Activated CD4-positive, alpha-beta memory T cell treated with anti-CD3 and anti-CD28 coated beads, Interleukin-2, amount 10 ng/mL, durations not matched to agents 7 days and 5 days (primary cell): Measurements from ENCODE around the gene TBXAS1. TPM values are rescaled to one million over a fixed set of nuclear protein-coding genes. Genes with fewer than 3 reads are reported as not detected.

Experiments used
- CTCF ChIA-PET: fragments of 350-600 bp; sonication (Branson Sonifier 250); formaldehyde crosslinking; loops from one replicate; lab custom pipeline; 2021; ENCODE audit warnings: antibody characterized with exemption, inconsistent platforms; lab: Charles Lee
- POLR2A ChIA-PET: fragments of 350-600 bp; sonication (Branson Sonifier 250); formaldehyde crosslinking; loops from one replicate; lab custom pipeline; 2021; ENCODE audit warnings: antibody characterized with exemption; lab: Charles Lee
- DNase-seq: peaks from one replicate; pipeline ENCODE4 v3.0.0-alpha.2; 2020
- H3K27ac Mint-ChIP-seq: one replicate; pipeline ENCODE4 v1.8.0; 2021; ENCODE audit warnings: mild to moderate bottlenecking, mixed read lengths
- H3K27me3 Mint-ChIP-seq: one replicate; pipeline ENCODE4 v1.8.0; 2021; ENCODE audit warnings: mixed read lengths
- H3K36me3 Mint-ChIP-seq: one replicate; pipeline ENCODE4 v1.8.0; 2021; ENCODE audit warnings: low read depth, mixed read lengths
- H3K4me1 Mint-ChIP-seq: one replicate; pipeline ENCODE4 v1.8.0; 2021; ENCODE audit warnings: mixed read lengths
- H3K4me3 Mint-ChIP-seq: one replicate; pipeline ENCODE4 v1.8.0; 2021; ENCODE audit warnings: mild to moderate bottlenecking, mixed read lengths
- H3K9me3 Mint-ChIP-seq: one replicate; pipeline ENCODE4 v1.8.0; 2021; ENCODE audit warnings: mixed read lengths
- total RNA-seq, 2 experiments: library from RNA; stranded (reverse); gene quantifications; one replicate each; pipeline ENCODE4 v1.2.3, GENCODE V29; 2021

TBXAS1 gene
- total RNA-seq, 2 experiments from 2014 or later = 27.4 to 28.7 TPM

DNA sequence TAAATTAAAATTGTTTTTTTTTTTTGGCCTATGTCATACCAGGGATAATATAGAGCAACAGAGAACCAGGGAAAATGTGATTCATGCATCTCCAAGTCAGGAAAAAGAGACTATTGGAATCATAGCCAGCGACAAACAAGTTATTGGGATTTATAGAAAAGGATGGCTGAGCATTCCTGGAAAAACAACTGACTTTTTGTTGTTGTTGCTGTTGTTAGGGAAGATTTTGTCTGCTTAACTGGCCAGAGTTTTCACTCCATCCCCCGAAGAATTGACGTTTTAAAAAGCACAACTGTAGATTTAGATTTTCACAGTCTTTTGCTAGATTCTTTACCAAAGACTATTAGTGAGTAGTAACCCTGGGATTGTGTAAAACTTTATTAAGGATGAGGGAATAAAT is 112.4 kb downstream of the TBXAS1 start:
- Mint-ChIP-seq H3K27me3 (peaks cover 2% of the 10 kb centered on the region), H3K9me3 (peaks cover 17% of the 10 kb centered on the region), H3K4me3 (no peak overlapping the region), H3K36me3 (peaks cover 37% of the 10 kb centered on the region), H3K4me1 (peaks cover 25% of the 10 kb centered on the region), H3K27ac (no peak overlapping the region)
- ChIA-PET POLR2A (interaction anchor here (1.4 kb wide), 1 partner anchor 26 kb away, joined by 4 read pairs; no protein-coding TSS in a partner anchor), CTCF (no interaction called here)
- DNase-seq = no peak

DNA sequence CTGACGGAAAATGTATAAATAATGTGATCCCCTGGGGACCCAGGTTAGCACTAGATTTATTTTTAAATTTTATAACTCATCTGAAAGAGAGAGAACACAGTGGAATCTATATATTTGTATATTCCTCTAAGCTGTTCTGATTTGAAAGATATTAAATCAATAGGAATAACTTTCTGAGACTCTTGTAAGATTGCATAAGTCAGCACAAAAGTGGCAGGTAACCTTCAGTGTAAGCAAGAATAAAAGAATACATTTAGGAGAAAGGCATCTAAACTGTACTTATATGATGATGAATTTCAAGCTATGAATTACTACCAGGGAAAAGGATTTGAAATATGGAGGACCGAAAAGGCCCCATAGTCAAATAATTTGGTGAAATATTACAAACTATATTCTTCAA is 112.8 kb downstream of the TBXAS1 start:
- H3K4me1 Mint-ChIP-seq = peaks cover 25% of the 10 kb centered on the region
- no peak overlapping the region for H3K4me3 Mint-ChIP-seq
- peaks cover 4% of the 10 kb centered on the region for H3K27me3 Mint-ChIP-seq
- H3K9me3 Mint-ChIP-seq = peaks cover 21% of the 10 kb centered on the region
- no peak for DNase-seq
- peaks cover 41% of the 10 kb centered on the region for H3K36me3 Mint-ChIP-seq
- H3K27ac Mint-ChIP-seq = no peak overlapping the region
- POLR2A ChIA-PET = no interaction called here
- CTCF ChIA-PET = no interaction called here

- Mint-ChIP-seq H3K9me3 (peaks cover 25% of the 10 kb centered on the region), H3K27me3 (peaks cover 4% of the 10 kb centered on the region), H3K36me3 (peaks cover 44% of the 10 kb centered on the region), H3K4me1 (peaks cover 25% of the 10 kb centered on the region), H3K27ac (no peak overlapping the region), H3K4me3 (no peak overlapping the region)
- CTCF ChIA-PET = no interaction called here
- POLR2A ChIA-PET = no interaction called here
- no peak for DNase-seq
Observed at GRCh38 chr7:139942636-139943035, 113.6 kb downstream of the TBXAS1 start.

- peaks cover 4% of the 10 kb centered on the region for H3K27me3 Mint-ChIP-seq
- H3K9me3 Mint-ChIP-seq = peaks cover 25% of the 10 kb centered on the region
- no peak overlapping the region for H3K27ac Mint-ChIP-seq
- ChIA-PET POLR2A (no interaction called here), CTCF (no interaction called here)
- H3K4me1 Mint-ChIP-seq = peaks cover 25% of the 10 kb centered on the region
- peaks cover 44% of the 10 kb centered on the region for H3K36me3 Mint-ChIP-seq
- H3K4me3 Mint-ChIP-seq = no peak overlapping the region
- no peak for DNase-seq
Observed at GRCh38 chr7:139943401-139943800, 114.3 kb downstream of the TBXAS1 start.

- POLR2A ChIA-PET = no interaction called here
Observed at GRCh38 chr7:139944248-139944647, 115.2 kb downstream of the TBXAS1 start.

DNA sequence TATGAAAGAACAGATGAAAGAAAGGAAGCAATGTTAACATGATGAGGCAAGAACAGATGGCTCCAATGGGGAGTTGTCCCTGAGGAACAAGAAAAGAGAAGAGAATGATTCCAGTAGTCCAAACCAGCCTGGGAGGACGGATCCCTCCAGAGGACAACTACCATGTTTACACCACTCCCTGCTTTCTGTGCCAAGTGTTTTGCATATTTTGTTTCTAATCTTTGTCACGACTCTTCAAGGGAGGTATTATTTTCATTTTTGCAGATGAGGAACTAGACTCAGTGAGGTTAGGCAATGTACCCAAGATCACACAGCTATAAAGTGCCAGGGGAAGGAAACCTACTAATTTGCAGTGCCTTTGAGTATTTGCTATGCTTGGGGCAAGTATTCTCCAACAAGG is 117.5 kb downstream of the TBXAS1 start:
- ChIA-PET CTCF (no interaction called here), POLR2A (no interaction called here)
- no peak overlapping the region for H3K27ac Mint-ChIP-seq
- H3K27me3 Mint-ChIP-seq = peaks cover 4% of the 10 kb centered on the region
- H3K36me3 Mint-ChIP-seq = peaks cover 41% of the 10 kb centered on the region
- DNase-seq = no peak
- H3K4me1 Mint-ChIP-seq = peaks cover 3% of the 10 kb centered on the region
- peaks cover 25% of the 10 kb centered on the region for H3K9me3 Mint-ChIP-seq
- no peak overlapping the region for H3K4me3 Mint-ChIP-seq

More at GRCh38 chr7:139944248-139944647, 115.2 kb downstream of the TBXAS1 start:
- peaks cover 44% of the 10 kb centered on the region for H3K36me3 Mint-ChIP-seq
- H3K27me3 Mint-ChIP-seq = peaks cover 4% of the 10 kb centered on the region
- no peak overlapping the region for H3K4me3 Mint-ChIP-seq
- peaks cover 25% of the 10 kb centered on the region for H3K4me1 Mint-ChIP-seq
- DNase-seq = no peak
- peaks cover 25% of the 10 kb centered on the region for H3K9me3 Mint-ChIP-seq
- no peak overlapping the region for H3K27ac Mint-ChIP-seq
- CTCF ChIA-PET = no interaction called here

- CTCF ChIA-PET = no interaction called here
- Mint-ChIP-seq H3K4me1 (peaks cover 2% of the 10 kb centered on the region), H3K9me3 (peaks cover 25% of the 10 kb centered on the region), H3K4me3 (no peak overlapping the region), H3K27me3 (peaks cover 4% of the 10 kb centered on the region), H3K36me3 (peaks cover 41% of the 10 kb centered on the region), H3K27ac (no peak overlapping the region)
- POLR2A ChIA-PET = no interaction called here
- DNase-seq = no peak
Observed at GRCh38 chr7:139947021-139947420, 118.0 kb downstream of the TBXAS1 start.

DNA sequence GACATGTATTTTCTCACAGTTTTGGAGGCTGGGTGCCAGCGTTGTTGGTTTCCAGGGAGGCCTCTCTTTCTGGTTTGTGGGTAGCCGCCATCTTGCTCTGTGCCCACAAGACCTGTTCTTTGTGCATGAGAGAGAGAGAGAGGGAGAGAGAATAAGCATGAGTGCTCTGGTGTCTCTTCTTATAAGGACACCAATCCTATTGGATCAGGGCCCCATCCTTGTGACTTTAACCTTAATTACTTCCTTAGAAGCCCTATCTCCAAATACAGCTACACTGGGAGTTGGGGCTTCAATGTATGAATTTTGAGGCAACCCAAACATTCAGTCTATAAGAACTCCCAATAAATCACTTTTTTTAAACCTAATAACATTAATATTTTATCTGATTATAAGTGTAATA is 119.1 kb downstream of the TBXAS1 start:
- Mint-ChIP-seq H3K36me3 (peaks cover 36% of the 10 kb centered on the region), H3K9me3 (peaks cover 25% of the 10 kb centered on the region), H3K4me1 (no peaks in the 10 kb centered on the region), H3K27ac (no peak overlapping the region), H3K4me3 (no peak overlapping the region), H3K27me3 (peaks cover 4% of the 10 kb centered on the region)
- no peak for DNase-seq
- CTCF ChIA-PET = no interaction called here
- POLR2A ChIA-PET = no interaction called here

DNA sequence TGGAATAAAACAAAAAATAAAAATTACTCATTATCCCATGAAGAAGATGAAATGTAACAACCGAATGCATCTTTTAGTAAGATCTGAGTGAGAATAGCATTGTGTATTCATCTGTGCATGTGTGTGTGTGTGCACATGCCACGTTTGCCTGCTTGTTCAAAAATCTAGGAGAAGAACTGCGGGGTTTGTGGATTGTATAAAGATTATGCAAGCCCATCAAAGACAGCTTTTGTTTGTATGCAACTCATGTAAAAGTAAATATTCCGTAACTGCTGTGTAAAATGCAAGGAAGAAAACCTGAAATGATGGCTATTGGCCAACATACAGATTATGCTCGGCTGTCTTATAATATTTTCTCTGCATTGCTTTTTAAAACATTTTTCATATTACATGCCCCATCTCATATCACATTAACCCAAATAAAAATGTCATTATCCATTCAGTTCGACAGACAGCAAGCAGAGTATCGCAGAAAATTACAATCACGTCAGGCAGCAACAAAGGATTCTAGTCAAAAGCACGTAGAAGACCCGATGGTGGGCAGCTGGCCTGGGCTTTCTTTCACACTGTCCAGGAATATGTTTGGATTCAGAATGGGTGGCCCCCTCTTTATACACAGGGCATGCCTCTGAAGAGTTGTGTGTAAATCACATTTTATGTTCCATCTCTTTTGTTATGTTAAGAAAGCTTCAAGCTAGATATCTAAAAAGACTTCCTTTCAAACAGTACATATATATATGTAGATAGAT is 119.7 kb downstream of the TBXAS1 start:
- ChIA-PET POLR2A (no interaction called here), CTCF (no interaction called here)

GRCh38 chr7:139949629-139950028 is 120.6 kb downstream of the TBXAS1 start:
- DNase-seq = no peak
- Mint-ChIP-seq H3K36me3 (peaks cover 25% of the 10 kb centered on the region), H3K9me3 (peaks cover 19% of the 10 kb centered on the region), H3K4me3 (no peak overlapping the region), H3K4me1 (no peaks in the 10 kb centered on the region), H3K27me3 (peaks cover 2% of the 10 kb centered on the region), H3K27ac (no peak overlapping the region)
- ChIA-PET CTCF (no interaction called here), POLR2A (no interaction called here)

More for the DNA sequence above, 119.7 kb downstream of the TBXAS1 start:
- Mint-ChIP-seq H3K9me3 (peaks cover 22% of the 10 kb centered on the region), H3K4me1 (no peaks in the 10 kb centered on the region), H3K36me3 (peaks cover 31% of the 10 kb centered on the region), H3K4me3 (no peak overlapping the region), H3K27me3 (peaks cover 4% of the 10 kb centered on the region), H3K27ac (no peak overlapping the region)
- DNase-seq = no peak

GRCh38 chr7:139950881-139951525 is 121.9 kb downstream of the TBXAS1 start:
- POLR2A ChIA-PET = no interaction called here
- no peak for DNase-seq
- Mint-ChIP-seq H3K4me3 (no peak overlapping the region), H3K9me3 (peaks cover 11% of the 10 kb centered on the region), H3K36me3 (peaks cover 11% of the 10 kb centered on the region), H3K4me1 (no peaks in the 10 kb centered on the region), H3K27ac (no peak overlapping the region), H3K27me3 (peaks cover 2% of the 10 kb centered on the region)
- CTCF ChIA-PET = no interaction called here

DNA sequence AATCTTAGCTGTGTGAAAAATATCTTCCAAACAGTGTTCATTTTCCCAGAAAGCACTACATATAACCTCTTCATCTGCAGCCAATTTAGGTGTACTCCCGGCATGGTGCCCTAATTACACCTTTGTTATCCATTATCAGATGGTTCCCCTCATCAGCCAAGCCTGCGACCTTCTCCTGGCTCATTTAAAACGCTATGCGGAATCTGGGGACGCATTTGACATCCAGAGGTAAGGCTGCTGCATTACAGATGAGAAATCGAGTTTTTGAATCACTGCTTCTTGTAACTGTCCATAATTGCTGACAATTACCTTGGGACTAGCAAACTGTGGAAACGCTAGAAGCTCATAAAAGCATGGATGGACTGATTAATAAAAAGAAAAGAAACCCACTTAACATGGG is 124.2 kb downstream of the TBXAS1 start:
- H3K4me1 Mint-ChIP-seq = no peaks in the 10 kb centered on the region
- CTCF ChIA-PET = no interaction called here

DNA sequence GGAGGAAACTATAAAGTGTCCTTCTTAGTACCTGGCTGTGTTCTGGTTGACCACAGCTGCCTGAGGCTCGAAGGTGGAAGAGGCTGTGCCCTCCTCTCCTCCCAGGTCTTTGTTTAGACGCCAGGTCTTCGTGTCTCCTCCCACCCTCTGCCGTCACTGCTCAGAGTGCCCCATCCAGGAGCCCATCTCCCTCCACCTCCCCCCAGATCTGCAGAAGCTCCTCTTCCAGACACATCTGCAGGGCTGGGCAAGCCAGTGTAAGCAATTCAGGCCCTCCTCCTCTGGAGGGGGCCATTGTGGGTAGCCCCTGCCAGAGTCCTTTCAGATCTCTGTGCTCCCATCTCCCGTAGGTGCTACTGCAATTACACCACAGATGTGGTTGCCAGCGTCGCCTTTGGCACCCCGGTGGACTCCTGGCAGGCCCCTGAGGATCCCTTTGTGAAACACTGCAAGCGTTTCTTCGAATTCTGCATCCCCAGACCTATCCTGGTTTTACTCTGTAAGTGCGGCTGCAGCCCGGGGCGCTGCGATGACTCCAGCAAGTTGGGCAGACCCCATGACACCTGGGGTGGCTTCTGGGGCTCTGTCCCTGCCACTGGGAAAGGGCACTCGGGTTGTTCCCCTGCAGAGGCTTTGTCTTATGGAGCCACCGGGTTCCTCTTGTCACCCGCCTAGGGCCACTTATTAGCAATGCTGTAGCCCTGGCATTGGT is 126.2 kb downstream of the TBXAS1 start:
- no peak for DNase-seq
- Mint-ChIP-seq H3K27ac (no peak overlapping the region), H3K9me3 (no peaks in the 10 kb centered on the region), H3K36me3 (peaks cover 3% of the 10 kb centered on the region), H3K27me3 (no peaks in the 10 kb centered on the region), H3K4me1 (peaks cover 1% of the 10 kb centered on the region), H3K4me3 (no peak overlapping the region)
- CTCF ChIA-PET = no interaction called here
- POLR2A ChIA-PET = no interaction called here

More for the DNA sequence above, 124.2 kb downstream of the TBXAS1 start:
- Mint-ChIP-seq H3K27me3 (no peaks in the 10 kb centered on the region), H3K36me3 (peaks cover 3% of the 10 kb centered on the region), H3K9me3 (no peaks in the 10 kb centered on the region), H3K27ac (no peak overlapping the region), H3K4me3 (no peak overlapping the region)
- POLR2A ChIA-PET = no interaction called here
- DNase-seq = no peak
